H1 (cell line): Measurements from ENCODE around the gene MR1. TPM values are rescaled to one million over a fixed set of nuclear protein-coding genes. Genes with fewer than 3 reads are reported as not detected.
"Not testable (repeated sequence)": the region's sequence is repeated elsewhere in the genome, so short reads cannot be mapped to it uniquely, and the experiment has no call there.

Experiments
- CTCF ChIA-PET: fragments of 300-600 bp; sonication (Branson Sonifier 250); formaldehyde crosslinking; loops from one replicate; lab custom pipeline; 2021; ENCODE audit not compliant: partially characterized antibody; lab: Charles Lee
- POLR2A ChIA-PET: fragments of 300-600 bp; sonication (Branson Sonifier 250); formaldehyde crosslinking; loops from one replicate; lab custom pipeline; 2021; ENCODE audit warnings: inconsistent platforms; ENCODE audit not compliant: partially characterized antibody; lab: Charles Lee
- DNase-seq, 2 experiments: peaks; one replicate each; pipeline versions ENCODE4 v3.0.0 to v3.0.0-alpha.2; 2010 to 2022; ENCODE audit warnings: low spot score in 2 of 2, low read depth in 1 of 2, mixed read lengths in 1 of 2
- FAIRE-seq: peaks from 2 replicates; lab custom pipeline; 2011; peaks lifted over from hg19 to GRCh38; lab: Jason Lieb, UNC
- H2AFZ ChIP-seq: 2 replicates; pipeline ENCODE4 v1.8.1; 2012; ENCODE audit warnings: low read length, inconsistent platforms
- H2AK5ac ChIP-seq: 2 replicates; pipeline ENCODE4 v1.6.1; 2013; ENCODE audit warnings: low read depth, low read length
- H2BK120ac ChIP-seq: replicated peaks from 2 replicates; pipeline ENCODE3; 2013; ENCODE audit warnings: low read depth, low read length, inconsistent platforms
- H2BK12ac ChIP-seq: 2 replicates; pipeline ENCODE4 v1.6.1; 2013; ENCODE audit warnings: low read depth, low read length
- H2BK15ac ChIP-seq: 2 replicates; pipeline ENCODE4 v1.6.1; 2013; ENCODE audit warnings: low read length
- H2BK20ac ChIP-seq: 2 replicates; pipeline ENCODE4 v1.6.1; 2013; ENCODE audit warnings: low read length
- H2BK5ac ChIP-seq: 2 replicates; pipeline ENCODE4 v1.6.1; 2013; ENCODE audit warnings: low read depth, low read length
- H3K14ac ChIP-seq: 2 replicates; pipeline ENCODE4 v1.6.1; 2013; ENCODE audit warnings: inconsistent platforms; ENCODE audit not compliant: insufficient read length
- H3K18ac ChIP-seq: 2 replicates; pipeline ENCODE4 v1.6.1; 2013; ENCODE audit warnings: low read length; ENCODE audit errors: extremely low read depth
- H3K23ac ChIP-seq: 2 replicates; pipeline ENCODE4 v1.6.1; 2013; ENCODE audit warnings: inconsistent platforms; ENCODE audit not compliant: insufficient read length
- H3K23me2 ChIP-seq: 2 replicates; pipeline ENCODE4 v1.6.1; 2013; ENCODE audit warnings: low read depth, low read length
- H3K27ac ChIP-seq: 2 replicates; pipeline ENCODE4 v1.6.1; 2011; ENCODE audit warnings: low read depth, low read length, inconsistent platforms
- H3K27me3 ChIP-seq, 4 experiments: replicated peaks in 1 of 4; 1 replicate in 1 of 4; 2 replicates in 3 of 4; pipeline versions ENCODE4 v1.6.1 to v1.8.1; 2011 to 2013; ENCODE audit warnings: low read length in 3 of 4, mild to moderate bottlenecking in 3 of 4, inconsistent platforms in 2 of 4, mixed read lengths in 2 of 4, moderate library complexity in 1 of 4; ENCODE audit not compliant: control insufficient read depth in 3 of 4, insufficient read depth in 3 of 4; ENCODE audit errors: extremely low read depth in 1 of 4
- H3K36me3 ChIP-seq, 4 experiments: 2 replicates each; pipeline versions ENCODE4 v1.6.1 to v1.8.1; 2011 to 2013; ENCODE audit warnings: mild to moderate bottlenecking in 4 of 4, low read length in 3 of 4, moderate library complexity in 2 of 4, control low read depth in 1 of 4, inconsistent platforms in 1 of 4; ENCODE audit not compliant: insufficient read depth in 4 of 4, control insufficient read depth in 2 of 4
- H3K4ac ChIP-seq: replicated peaks from 2 replicates; pipeline ENCODE3; 2013; ENCODE audit warnings: low read length, low read depth, mixed read lengths, inconsistent platforms; ENCODE audit not compliant: insufficient read length
- H3K4me1 ChIP-seq, 4 experiments: replicated peaks in 1 of 4; 1 replicate in 1 of 4; 2 replicates in 3 of 4; pipeline versions ENCODE4 v1.6.1 to v1.8.1; 2011 to 2013; ENCODE audit warnings: low read length in 3 of 4, inconsistent platforms in 2 of 4, mixed read lengths in 1 of 4; ENCODE audit not compliant: insufficient read depth in 4 of 4, control insufficient read depth in 3 of 4
- H3K4me2 ChIP-seq, 2 experiments: 2 replicates each; pipeline versions ENCODE4 v1.6.1 to v1.8.1; 2011 to 2013; ENCODE audit warnings: low read depth in 2 of 2, low read length in 2 of 2, control low read depth in 1 of 2, inconsistent platforms in 1 of 2, mild to moderate bottlenecking in 1 of 2; ENCODE audit not compliant: insufficient read depth in 1 of 2
- H3K4me3 ChIP-seq, 4 experiments: fragments of 200-600, 300-600 bp in 1 of 4; sonication (generic), shearing (Covaris generic), sonication (Bioruptor Twin) in 1 of 4; 2 replicates each; pipeline versions ENCODE4 v1.5.1 to v1.8.1; 2011 to 2016; ENCODE audit warnings: low read length in 4 of 4, low read depth in 3 of 4, control low read depth in 2 of 4, inconsistent platforms in 2 of 4, mild to moderate bottlenecking in 2 of 4, mixed read lengths in 1 of 4, moderate library complexity in 1 of 4; ENCODE audit not compliant: insufficient read depth in 2 of 4; ENCODE audit errors: extremely low read depth in 1 of 4
- H3K56ac ChIP-seq: replicated peaks from 2 replicates; pipeline ENCODE3; 2013; ENCODE audit warnings: low read depth, mild to moderate bottlenecking, mixed read lengths, low read length, inconsistent platforms; ENCODE audit not compliant: insufficient read length
- H3K79me1 ChIP-seq: 2 replicates; pipeline ENCODE4 v1.6.1; 2013; ENCODE audit warnings: low read depth, low read length, control low read depth
- H3K79me2 ChIP-seq, 2 experiments: 2 replicates each; pipeline versions ENCODE4 v1.6.1 to v1.8.1; 2012 to 2013; ENCODE audit warnings: low read length in 2 of 2, mild to moderate bottlenecking in 2 of 2, inconsistent platforms in 1 of 2; ENCODE audit not compliant: insufficient read depth in 2 of 2, control insufficient read depth in 1 of 2
- H3K9ac ChIP-seq, 4 experiments: replicated peaks in 1 of 4; 1 replicate in 1 of 4; 2 replicates in 3 of 4; pipeline versions ENCODE4 v1.6.1 to v1.8.1; 2011 to 2013; ENCODE audit warnings: low read depth in 3 of 4, low read length in 3 of 4, control low read depth in 2 of 4, mild to moderate bottlenecking in 2 of 4, moderate library complexity in 2 of 4, inconsistent platforms in 1 of 4; ENCODE audit errors: extremely low read depth in 1 of 4
- H3K9me3 ChIP-seq, 2 experiments: 2 replicates each; pipeline versions ENCODE4 v1.6.1 to v1.8.1; 2012 to 2013; ENCODE audit warnings: mild to moderate bottlenecking in 2 of 2, moderate library complexity in 2 of 2, control low read depth in 1 of 2, inconsistent platforms in 1 of 2, low read depth in 1 of 2, low read length in 1 of 2, mixed read lengths in 1 of 2; ENCODE audit not compliant: insufficient read depth in 2 of 2
- H4K20me1 ChIP-seq, 2 experiments: replicated peaks in 1 of 2; 2 replicates each; pipeline versions ENCODE3 to v1.8.1; 2011 to 2013; ENCODE audit warnings: inconsistent platforms in 2 of 2, low read length in 2 of 2, mild to moderate bottlenecking in 1 of 2; ENCODE audit not compliant: insufficient read depth in 2 of 2, control insufficient read depth in 1 of 2
- H4K5ac ChIP-seq: 2 replicates; pipeline ENCODE4 v1.6.1; 2013; ENCODE audit warnings: low read length, low read depth, mixed read lengths, inconsistent platforms; ENCODE audit not compliant: insufficient read length
- H4K8ac ChIP-seq: 2 replicates; pipeline ENCODE4 v1.8.0; 2013; ENCODE audit warnings: mild to moderate bottlenecking, moderate library complexity, low read length, inconsistent platforms; ENCODE audit not compliant: insufficient read depth; ENCODE audit errors: extremely low read depth
- H4K91ac ChIP-seq: replicated peaks from 2 replicates; pipeline ENCODE3; 2013; ENCODE audit warnings: low read length, mixed read lengths, inconsistent platforms; ENCODE audit not compliant: insufficient read length
- WGBS, 2 experiments: shearing (Covaris generic) in 1 of 2; methylation state at CpG; one replicate each; pipeline versions ENCODE4 v1.1.6 to v1.1.7; 2013 to 2015; ENCODE audit warnings: low lambda C conversion rate in 2 of 2, mixed read lengths in 2 of 2, inconsistent platforms in 1 of 2, low coverage in 1 of 2, missing lambda C conversion rate in 1 of 2; ENCODE audit not compliant: insufficient replicate concordance in 2 of 2, insufficient coverage in 1 of 2, insufficient read length in 1 of 2; ENCODE audit errors: extremely low coverage in 1 of 2, missing lambda C conversion rate in 1 of 2; 5-methylcytosine and 5-hydroxymethylcytosine counted together
- polyA plus RNA-seq, 7 experiments: library from polyadenylated mRNA; depleted of rRNA in 3 of 7; stranded (reverse) in 5 of 7; unstranded in 2 of 7; fragments of >200 nt in 5 of 7; fragments of 200-250 nt in 2 of 7; gene quantifications; 1 replicate in 5 of 7; 2 replicates in 1 of 7; 4 replicates in 1 of 7; pipeline versions ENCODE4 v1.2.1 to v1.2.3, GENCODE V29; 2011 to 2013; ENCODE audit warnings: missing spikeins in 2 of 7, mixed read lengths in 2 of 7
- total RNA-seq: library from RNA; stranded (reverse); fragmentation: NEBNext Ultra II Directional; extraction: Animal tissue kit (Norgen Biotek cat#: 25700); gene quantifications from 2 replicates; pipeline ENCODE4 v1.2.1, GENCODE V29; 2021

Gene MR1
- total and polyA plus RNA-seq, 2 of the 8 experiments (the other 6 are each of a cell fraction or from before 2014, with no cell fraction given) = 0.09 TPM; not detected in 1

DNA sequence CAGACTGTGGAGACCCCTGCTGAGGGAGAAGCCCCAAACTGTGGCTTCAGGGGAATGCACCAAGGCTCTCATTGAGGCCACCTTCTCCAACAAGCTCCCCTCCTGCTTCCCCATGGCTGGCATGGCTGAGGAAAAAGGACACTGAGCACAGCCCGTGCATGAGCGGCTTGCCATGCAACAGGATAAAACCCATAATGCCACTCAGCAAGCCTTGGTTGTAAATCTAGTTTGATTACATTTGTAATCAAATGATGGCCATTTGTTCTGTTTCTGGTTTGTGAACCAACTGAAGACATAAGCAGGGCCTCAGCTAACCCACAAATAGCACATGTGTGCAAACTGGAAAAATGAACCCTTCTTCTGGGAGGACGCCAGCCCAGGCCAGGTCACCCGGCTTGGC lies 27.2 kb downstream of the MR1 start:
- H2BK120ac ChIP-seq, H4K91ac ChIP-seq, H4K8ac ChIP-seq, H2AFZ ChIP-seq, H3K14ac ChIP-seq, H2BK12ac ChIP-seq, FAIRE-seq, H2BK5ac ChIP-seq, H3K4ac ChIP-seq, H3K18ac ChIP-seq, H2AK5ac ChIP-seq, H3K27ac ChIP-seq, DNase-seq, H3K4me3 ChIP-seq, H3K23me2 ChIP-seq, H3K36me3 ChIP-seq, H3K9me3 ChIP-seq, H2BK20ac ChIP-seq, H3K79me2 ChIP-seq, H4K20me1 ChIP-seq, H3K4me1 ChIP-seq, H3K4me2 ChIP-seq, H3K23ac ChIP-seq, POLR2A ChIA-PET, H3K27me3 ChIP-seq, H2BK15ac ChIP-seq, H3K79me1 ChIP-seq, H3K56ac ChIP-seq, H3K9ac ChIP-seq, H4K5ac ChIP-seq: not testable (repeated sequence)
- WGBS, 2 experiments = 93% methylated on average over 3 of the region's 4 CpGs; no CpG with 5 or more reads in 1 of the 2 experiments
- CTCF ChIA-PET = interaction anchor here (1.2 kb wide), 1 partner anchor 81 kb away, joined by 3 read pairs; no protein-coding TSS in a partner anchor
